Erythroblast (primary cell): ENCODE results near the gene DYRK2.
"Not testable (repeated sequence)": the region's sequence is repeated elsewhere in the genome, so short reads cannot be mapped to it uniquely, and the experiment has no call there.

Experiments used
- GATA1 ChIP-seq: IDR thresholded peaks from 2 replicates; pipeline ENCODE4 v1.6.1; 2011; ENCODE audit warnings: low read depth, mild to moderate bottlenecking, control low read depth, low read length, moderate library complexity
- POLR2A ChIP-seq: IDR thresholded peaks from 2 replicates; pipeline ENCODE4 v1.6.1; 2011; ENCODE audit warnings: mild to moderate bottlenecking, low read length

- TF ChIP-seq POLR2A, GATA1: not testable (repeated sequence)
Measured at GRCh38 chr12:67673509-67673908, 25.0 kb downstream of the DYRK2 start.
